Esophagus muscularis mucosa (tissue), 4 donors: ENCODE data around the gene MYH7. TPM values are rescaled to one million over a fixed set of nuclear protein-coding genes. Genes with fewer than 3 reads are reported as not detected.
"Not testable (repeated sequence)": the region's sequence is repeated elsewhere in the genome, so short reads cannot be mapped to it uniquely, and the experiment has no call there.

Experiments used
- DNase-seq: peaks from one replicate; pipeline ENCODE4 v3.0.0-alpha.2; 2017; ENCODE audit errors: extremely low spot score
- H3K27ac ChIP-seq, 4 donors: fragments of 200-600 bp; sonication (generic); replicated peaks in 1 of 4; 1 replicate in 3 of 4; 2 replicates in 1 of 4; pipeline ENCODE4 v1.5.1; 2016 to 2019; ENCODE audit warnings: mild to moderate bottlenecking in 1 of 4
- H3K27me3 ChIP-seq, 4 donors: fragments of 200-600 bp; sonication (generic); one replicate each; pipeline versions ENCODE4 v1.5.1 to v1.6.0; 2016 to 2019
- H3K36me3 ChIP-seq, 4 donors: fragments of 200-600 bp; sonication (generic); one replicate each; pipeline ENCODE4 v1.5.1; 2016 to 2019
- H3K4me1 ChIP-seq, 4 donors: fragments of 200-600 bp; sonication (generic); one replicate each; pipeline ENCODE4 v1.5.1; 2016 to 2019
- H3K4me3 ChIP-seq, 4 donors: fragments of 200-600 bp; sonication (generic); 1 replicate in 2 of 4; 2 replicates in 2 of 4; pipeline ENCODE4 v1.5.1; 2016 to 2019; ENCODE audit warnings: mild to moderate bottlenecking in 4 of 4, moderate library complexity in 1 of 4
- H3K9me3 ChIP-seq, 4 donors: fragments of 200-600 bp; sonication (generic); 1 replicate in 3 of 4; 2 replicates in 1 of 4; pipeline ENCODE4 v1.5.1; 2016 to 2019
- EP300 ChIP-seq: sonication (generic); formaldehyde crosslinking; IDR thresholded peaks from one replicate; pipeline ENCODE4 v1.6.1; 2017; ENCODE audit warnings: antibody characterized with exemption
- POLR2A ChIP-seq: fragments of 450-650 bp; IDR thresholded peaks from one replicate; pipeline ENCODE4 v1.6.1; 2017; ENCODE audit warnings: antibody characterized with exemption, moderate library complexity, mild to moderate bottlenecking, low read depth
- POLR2AphosphoS5 ChIP-seq, 2 donors: sonication (generic); formaldehyde crosslinking; IDR thresholded peaks; one replicate each; pipeline ENCODE4 v1.6.1; 2017; ENCODE audit warnings: antibody characterized with exemption in 2 of 2
- WGBS: methylation state at CpG from one replicate; pipeline ENCODE4 v1.1.5; 2018; 5-methylcytosine and 5-hydroxymethylcytosine counted together
- intact Hi-C: fragments of 100-400 bp; cut with DNase I; formaldehyde crosslinking; loops from one replicate; pipeline ENCODE4 v1.15.1; 2023
- total RNA-seq, 4 donors: library from RNA; depleted of rRNA; stranded (reverse); fragments of >200 nt; gene quantifications; one replicate each; pipeline versions ENCODE4 v1.1.0 to v1.2.1, GENCODE V29; 2016
- TF ChIP-seq, protein P1 (sequence below), 3 experiments: fragments of 200-600 bp in 2 of 3; fragments of 450-650 bp in 1 of 3; sonication (generic) in 2 of 3; IDR thresholded peaks; one replicate each; pipeline ENCODE4 v1.5.1; 2017 to 2019; ENCODE audit warnings: antibody characterized with exemption in 3 of 3, mild to moderate bottlenecking in 2 of 3, moderate library complexity in 1 of 3

MYH7 gene
- total RNA-seq, 4 donors from 2014 or later, result 0.11 to 0.26 TPM; not detected in 2

GRCh38 chr14:23418021-23418420 is 17.4 kb downstream of the MYH7 start:
- 90% methylated on average over 16 of the region's 21 CpGs for WGBS
- no peaks in the 10 kb centered on the region for H3K27me3 ChIP-seq
- no peaks in the 10 kb centered on the region for H3K4me1 ChIP-seq
- TF ChIP-seq, protein P1, sequence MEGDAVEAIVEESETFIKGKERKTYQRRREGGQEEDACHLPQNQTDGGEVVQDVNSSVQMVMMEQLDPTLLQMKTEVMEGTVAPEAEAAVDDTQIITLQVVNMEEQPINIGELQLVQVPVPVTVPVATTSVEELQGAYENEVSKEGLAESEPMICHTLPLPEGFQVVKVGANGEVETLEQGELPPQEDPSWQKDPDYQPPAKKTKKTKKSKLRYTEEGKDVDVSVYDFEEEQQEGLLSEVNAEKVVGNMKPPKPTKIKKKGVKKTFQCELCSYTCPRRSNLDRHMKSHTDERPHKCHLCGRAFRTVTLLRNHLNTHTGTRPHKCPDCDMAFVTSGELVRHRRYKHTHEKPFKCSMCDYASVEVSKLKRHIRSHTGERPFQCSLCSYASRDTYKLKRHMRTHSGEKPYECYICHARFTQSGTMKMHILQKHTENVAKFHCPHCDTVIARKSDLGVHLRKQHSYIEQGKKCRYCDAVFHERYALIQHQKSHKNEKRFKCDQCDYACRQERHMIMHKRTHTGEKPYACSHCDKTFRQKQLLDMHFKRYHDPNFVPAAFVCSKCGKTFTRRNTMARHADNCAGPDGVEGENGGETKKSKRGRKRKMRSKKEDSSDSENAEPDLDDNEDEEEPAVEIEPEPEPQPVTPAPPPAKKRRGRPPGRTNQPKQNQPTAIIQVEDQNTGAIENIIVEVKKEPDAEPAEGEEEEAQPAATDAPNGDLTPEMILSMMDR (IDR thresholded peaks at IDR 0.05), result no peak
- TF ChIP-seq POLR2A (no peak), EP300 (no peak), POLR2AphosphoS5 (IDR thresholded peaks at IDR 0.05) (no peak)
- peaks cover 0 to 97% (median 0%) of the 10 kb centered on the region in 4 donors for H3K36me3 ChIP-seq
- intact Hi-C loops, result no loop called here
- H3K27ac ChIP-seq, result no peak overlapping the region
- H3K9me3 ChIP-seq, result no peaks in the 10 kb centered on the region
- H3K4me3 ChIP-seq, result no peak overlapping the region
- DNase-seq, result no peak

- H3K4me3 ChIP-seq, intact Hi-C loops, H3K4me1 ChIP-seq, H3K9me3 ChIP-seq, DNase-seq, H3K27ac ChIP-seq, H3K27me3 ChIP-seq: not testable (repeated sequence)
- H3K36me3 ChIP-seq, result peaks cover 0 to 97% (median 0%) of the 10 kb centered on the region in 4 donors
- WGBS, result 87% methylated on average over 11 of the region's 12 CpGs
Measured at GRCh38 chr14:23417269-23417668, 18.2 kb downstream of the MYH7 start.

GRCh38 chr14:23416801-23417200 is 18.7 kb downstream of the MYH7 start:
- DNase-seq, result no peak
- Histone ChIP-seq H3K4me1 (no peaks in the 10 kb centered on the region), H3K4me3 (no peak overlapping the region), H3K9me3 (no peaks in the 10 kb centered on the region), H3K36me3 (peaks cover 0 to 94% (median 0%) of the 10 kb centered on the region in 4 donors), H3K27me3 (peaks cover 0 to 4% (median 0%) of the 10 kb centered on the region in 4 donors), H3K27ac (no peak overlapping the region)
- intact Hi-C loops, result no loop called here
- TF ChIP-seq POLR2A, result no peak
- TF ChIP-seq EP300, result no peak
- TF ChIP-seq, protein P1 (IDR thresholded peaks at IDR 0.05), result no peak
- TF ChIP-seq POLR2AphosphoS5 (IDR thresholded peaks at IDR 0.05), result no peak
- 88% methylated on average over 8 of the region's 11 CpGs for WGBS

- 80% methylated on average over 21 of the region's 21 CpGs for WGBS
- Histone ChIP-seq H3K27me3 (peaks cover 0 to 5% (median 0%) of the 10 kb centered on the region in 4 donors), H3K9me3 (no peaks in the 10 kb centered on the region), H3K4me1 (no peaks in the 10 kb centered on the region), H3K4me3 (no peak overlapping the region), H3K36me3 (peaks cover 0 to 87% (median 0%) of the 10 kb centered on the region in 4 donors), H3K27ac (no peak overlapping the region)
- TF ChIP-seq EP300 (no peak), POLR2AphosphoS5 (IDR thresholded peaks at IDR 0.05) (no peak), POLR2A (no peak)
- TF ChIP-seq, protein P1 (IDR thresholded peaks at IDR 0.05), result no peak
- DNase-seq, result no peak
- intact Hi-C loops, result no loop called here
Measured at GRCh38 chr14:23415821-23416778, 19.4 kb downstream of the MYH7 start.
